OCI-LY1 (cell line): Measurements from ENCODE around the gene DMD.

Experiments
- H2AFZ ChIP-seq: fragments of 200-600 bp; sonication (generic), shearing (Covaris generic); 2 replicates; pipeline ENCODE4 v1.6.0; 2014; ENCODE audit warnings: antibody characterized with exemption, mild to moderate bottlenecking, low read length
- H3F3A ChIP-seq: fragments of 200-600 bp; sonication (generic), shearing (Covaris generic); 2 replicates; pipeline ENCODE4 v1.6.0; 2014; ENCODE audit warnings: mild to moderate bottlenecking, antibody characterized with exemption, low read length, moderate library complexity; ENCODE audit not compliant: insufficient read depth
- H3K27ac ChIP-seq: fragments of 200-600 bp; sonication (generic); 2 replicates; pipeline ENCODE4 v1.5.1; 2014; ENCODE audit warnings: low read length, mixed run types, mild to moderate bottlenecking, low read depth; ENCODE audit not compliant: poor library complexity, severe bottlenecking
- H3K27me3 ChIP-seq: fragments of 200-600 bp; sonication (generic); 2 replicates; pipeline ENCODE4 v1.6.0; 2014; ENCODE audit warnings: antibody characterized with exemption, mild to moderate bottlenecking, low read length, moderate library complexity; ENCODE audit not compliant: insufficient read depth
- H3K36me3 ChIP-seq: fragments of 200-600 bp; sonication (generic); 2 replicates; pipeline ENCODE4 v1.6.1; 2014; ENCODE audit warnings: mild to moderate bottlenecking, antibody characterized with exemption, low read length, moderate library complexity, mixed read lengths; ENCODE audit not compliant: insufficient read depth
- H3K4me1 ChIP-seq: fragments of 200-600 bp; sonication (generic); 2 replicates; pipeline ENCODE4 v1.5.1; 2014; ENCODE audit warnings: mild to moderate bottlenecking, low read length, moderate library complexity; ENCODE audit not compliant: insufficient read depth, severe bottlenecking
- H3K4me2 ChIP-seq: fragments of 200-600 bp; sonication (generic), shearing (Covaris generic); 2 replicates; pipeline ENCODE4 v1.6.1; 2014; ENCODE audit warnings: low read length
- H3K4me3 ChIP-seq: fragments of 200-600 bp; sonication (generic); 2 replicates; pipeline ENCODE4 v1.5.1; 2014; ENCODE audit warnings: low read length, low read depth, mild to moderate bottlenecking, mixed read lengths; ENCODE audit not compliant: poor library complexity, severe bottlenecking
- H3K79me2 ChIP-seq: fragments of 200-600 bp; shearing (Covaris generic); 2 replicates; pipeline ENCODE4 v1.6.1; 2016; ENCODE audit warnings: mixed run types, low read length, mixed read lengths; ENCODE audit not compliant: insufficient read depth
- H3K9ac ChIP-seq: fragments of 200-600 bp; sonication (generic), shearing (Covaris generic); 2 replicates; pipeline ENCODE4 v1.6.1; 2014; ENCODE audit warnings: mild to moderate bottlenecking, low read length, mixed read lengths
- H3K9me2 ChIP-seq: fragments of 200-600 bp; sonication (generic), shearing (Covaris generic); 2 replicates; pipeline ENCODE4 v1.6.1; 2014; ENCODE audit warnings: low read depth, mild to moderate bottlenecking, low read length, mixed read lengths
- H3K9me3 ChIP-seq: fragments of 200-600 bp; shearing (Covaris generic); 2 replicates; pipeline ENCODE4 v1.6.1; 2014; ENCODE audit warnings: low read length, mixed read lengths
- H4K20me1 ChIP-seq: fragments of 200-600 bp; sonication (generic), shearing (Covaris generic); 2 replicates; pipeline ENCODE4 v1.6.0; 2016; ENCODE audit warnings: mild to moderate bottlenecking, low read length; ENCODE audit not compliant: insufficient read depth
- CTCF ChIP-seq: fragments of 200-600 bp; sonication (generic), shearing (Covaris generic); IDR thresholded peaks from 2 replicates; pipeline ENCODE4 v1.5.1; 2017; ENCODE audit warnings: mild to moderate bottlenecking, antibody characterized with exemption, low read length, moderate library complexity, mixed read lengths
- EZH2 ChIP-seq: fragments of 200-600 bp; sonication (generic), shearing (Covaris generic); IDR thresholded peaks from 2 replicates; pipeline ENCODE4 v1.8.0; 2017; ENCODE audit warnings: borderline replicate concordance, mixed run types, mild to moderate bottlenecking, antibody characterized with exemption, low read length, moderate library complexity, mixed read lengths

The DMD gene

GRCh38 chrX:31516527-31516926 lies 1694.8 kb downstream of the DMD start:
- H2AFZ ChIP-seq = no peak overlapping the region
- TF ChIP-seq CTCF (no peak), EZH2 (no peak)
- no peaks in the 10 kb centered on the region for H3K36me3 ChIP-seq
- H3K27ac ChIP-seq = no peak overlapping the region
- H3K9me2 ChIP-seq = no peaks in the 10 kb centered on the region
- no peak overlapping the region for H3K9ac ChIP-seq
- no peaks in the 10 kb centered on the region for H4K20me1 ChIP-seq
- H3K79me2 ChIP-seq = no peaks in the 10 kb centered on the region
- no peak overlapping the region for H3K4me2 ChIP-seq
- H3K4me3 ChIP-seq = no peak overlapping the region
- no peaks in the 10 kb centered on the region for H3K9me3 ChIP-seq
- H3K27me3 ChIP-seq = no peaks in the 10 kb centered on the region
- no peaks in the 10 kb centered on the region for H3F3A ChIP-seq
- H3K4me1 ChIP-seq = no peaks in the 10 kb centered on the region

- H3K27me3 ChIP-seq = no peaks in the 10 kb centered on the region
- no peaks in the 10 kb centered on the region for H3K79me2 ChIP-seq
- H4K20me1 ChIP-seq = no peaks in the 10 kb centered on the region
- no peak overlapping the region for H3K4me2 ChIP-seq
- no peaks in the 10 kb centered on the region for H3K4me1 ChIP-seq
- H3K9me3 ChIP-seq = no peaks in the 10 kb centered on the region
- H3K9ac ChIP-seq = no peak overlapping the region
- H3K4me3 ChIP-seq = no peak overlapping the region
- no peak for TF ChIP-seq EZH2
- TF ChIP-seq CTCF = no peak
- no peaks in the 10 kb centered on the region for H3K36me3 ChIP-seq
- no peaks in the 10 kb centered on the region for H3F3A ChIP-seq
- H3K9me2 ChIP-seq = no peaks in the 10 kb centered on the region
- no peak overlapping the region for H2AFZ ChIP-seq
- H3K27ac ChIP-seq = no peak overlapping the region
These were observed 1703.0 kb downstream of the DMD start for GRCh38 chrX:31508338-31508737.

GRCh38 chrX:31506928-31507327 lies 1704.4 kb downstream of the DMD start:
- Histone ChIP-seq H3K27me3 (no peaks in the 10 kb centered on the region), H3K9ac (no peak overlapping the region), H3F3A (no peaks in the 10 kb centered on the region), H3K9me2 (no peaks in the 10 kb centered on the region), H3K79me2 (no peaks in the 10 kb centered on the region), H3K36me3 (no peaks in the 10 kb centered on the region), H3K27ac (no peak overlapping the region), H3K9me3 (no peaks in the 10 kb centered on the region), H3K4me1 (no peaks in the 10 kb centered on the region), H2AFZ (no peak overlapping the region), H3K4me3 (no peak overlapping the region), H4K20me1 (no peaks in the 10 kb centered on the region), H3K4me2 (no peak overlapping the region)
- TF ChIP-seq CTCF (no peak), EZH2 (no peak)
